ENCODE data around the gene ARHGEF1.
A peak's percentile ranks its signal among the peaks of the same experiment; 100 is the strongest.

The ARHGEF1 gene

DNA sequence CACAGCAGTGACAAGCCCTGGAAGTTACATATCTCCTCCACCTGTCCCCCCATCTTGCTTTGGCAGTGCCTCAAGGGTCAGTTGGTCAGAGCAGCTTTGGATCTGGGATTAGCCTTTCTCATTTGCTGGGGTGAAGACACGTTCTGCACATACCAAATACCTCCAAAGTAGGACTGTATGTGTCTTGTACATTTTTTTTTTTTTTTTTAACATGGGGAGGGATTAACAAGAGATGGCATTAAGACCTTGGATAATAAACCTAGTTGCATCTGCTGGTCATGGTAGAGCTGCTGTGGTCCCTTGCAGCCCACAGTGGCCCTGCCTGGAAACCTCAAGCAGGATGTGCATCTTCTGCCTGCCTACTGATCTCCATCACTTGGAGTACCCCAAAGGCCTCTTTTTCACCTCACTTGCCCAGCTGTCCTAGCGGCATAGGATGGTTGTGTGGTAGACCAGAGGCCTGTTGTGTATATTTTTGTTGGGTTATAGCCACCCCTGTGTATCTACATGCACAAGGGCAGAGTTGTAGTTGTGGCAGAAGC, 20.5 kb upstream of the ARHGEF1 start:
- Histone ChIP-seq H3K27me3 (replicated peaks in 2 of 5; ENCODE audit: control insufficient read depth in 4 of 5, insufficient read depth in 5 of 5, low read length in 4 of 5) (no peaks in the 10 kb centered on the region), H3K36me3 (ENCODE audit: control insufficient read depth in 4 of 4, insufficient read depth in 4 of 4, low read length in 3 of 4) (peaks cover 11 to 60% (median 45%) of the 10 kb centered on the region in 4 experiments), H3K4me3 (ENCODE audit: control insufficient read depth in 1 of 7, extremely low read depth in 1 of 7, insufficient read depth in 4 of 7, low read depth in 2 of 7, low read length in 6 of 7) (peak overlapping the region in 3 of 7 experiments; percentile 7 to 98 (median 45)), H3K4me1 (ENCODE audit: control extremely low read depth in 1 of 4, control insufficient read depth in 4 of 4, insufficient read depth in 4 of 4, low read length in 3 of 4) (peaks cover 12 to 64% (median 58%) of the 10 kb centered on the region in 4 experiments), H3K9me3 (ENCODE audit: control extremely low read depth in 1 of 5, control insufficient read depth in 4 of 5, insufficient read depth in 2 of 5, low read depth in 1 of 5, low read length in 4 of 5) (no peaks in the 10 kb centered on the region), H3K27ac (ENCODE audit: insufficient read depth in 1 of 2, low read depth in 1 of 2, low read length in 2 of 2, poor library complexity in 1 of 2, severe bottlenecking in 2 of 2) (peak overlapping the region in 1 of 2 experiments; percentile 95)
- WGBS (ENCODE audit: insufficient coverage) = 100% methylated on average over 1 of the region's 2 CpGs
- ChIA-PET CTCF (interaction anchor here (0.8 to 6.9 kb wide), 8 partner anchors 10 to 92 kb away, joined by 3 to 48 read pairs (median 4); no protein-coding TSS in a partner anchor), POLR2A (interaction anchor here (1.2 kb wide), 1 partner anchor 10 kb away, joined by 4 read pairs; no protein-coding TSS in a partner anchor)
- DNase-seq = no peak

GRCh38 chr19:41863209-41863931, 19.6 kb upstream of the ARHGEF1 start:
- Histone ChIP-seq H3K27me3 (replicated peaks in 2 of 5; ENCODE audit: control insufficient read depth in 4 of 5, insufficient read depth in 5 of 5, low read length in 4 of 5) (no peaks in the 10 kb centered on the region), H3K4me3 (ENCODE audit: control insufficient read depth in 1 of 7, extremely low read depth in 1 of 7, insufficient read depth in 4 of 7, low read depth in 2 of 7, low read length in 6 of 7) (peak overlapping the region in 2 of 7 experiments; percentile 45 to 98), H3K27ac (ENCODE audit: insufficient read depth in 1 of 2, low read depth in 1 of 2, low read length in 2 of 2, poor library complexity in 1 of 2, severe bottlenecking in 2 of 2) (peak overlapping the region in 1 of 2 experiments; percentile 95), H3K4me1 (ENCODE audit: control extremely low read depth in 1 of 4, control insufficient read depth in 4 of 4, insufficient read depth in 4 of 4, low read length in 3 of 4) (peaks cover 12 to 72% (median 64%) of the 10 kb centered on the region in 4 experiments), H3K36me3 (ENCODE audit: control insufficient read depth in 4 of 4, insufficient read depth in 4 of 4, low read length in 3 of 4) (peaks cover 15 to 69% (median 51%) of the 10 kb centered on the region in 4 experiments), H3K9me3 (ENCODE audit: control extremely low read depth in 1 of 5, control insufficient read depth in 4 of 5, insufficient read depth in 2 of 5, low read depth in 1 of 5, low read length in 4 of 5) (no peaks in the 10 kb centered on the region)
- POLR2A ChIA-PET = interaction anchor here (0.6 to 1.2 kb wide), 3 partner anchors 10 to 58 kb away, joined by 3 to 4 read pairs (median 3); no protein-coding TSS in a partner anchor
- peak in 2 of 3 donors; percentile 59 to 60 for DNase-seq
- CTCF ChIA-PET = interaction anchor here (0.8 to 6.9 kb wide), 11 partner anchors 8 to 91 kb away, joined by 3 to 48 read pairs (median 3); no protein-coding TSS in a partner anchor
- WGBS (ENCODE audit: insufficient coverage) = 68% methylated on average over 9 of the region's 11 CpGs

GRCh38 chr19:41864374-41864773, 18.6 kb upstream of the ARHGEF1 start:
- H3K4me3 ChIP-seq (ENCODE audit: control insufficient read depth in 1 of 7, extremely low read depth in 1 of 7, insufficient read depth in 4 of 7, low read depth in 2 of 7, low read length in 6 of 7) = no peak overlapping the region
- peaks cover 15 to 79% (median 58%) of the 10 kb centered on the region in 4 experiments for H3K36me3 ChIP-seq (ENCODE audit: control insufficient read depth in 4 of 4, insufficient read depth in 4 of 4, low read length in 3 of 4)
- 94% methylated on average over 5 of the region's 5 CpGs for whole genome bisulfite sequencing (ENCODE audit: insufficient coverage)
- CTCF ChIA-PET = interaction anchor here (0.7 to 6.9 kb wide), 5 partner anchors 8 to 86 kb away, joined by 3 to 48 read pairs (median 3); no protein-coding TSS in a partner anchor
- peak overlapping the region; percentile 11 to 40 for H3K27ac ChIP-seq (ENCODE audit: insufficient read depth in 1 of 2, low read depth in 1 of 2, low read length in 2 of 2, poor library complexity in 1 of 2, severe bottlenecking in 2 of 2)
- H3K4me1 ChIP-seq (ENCODE audit: control extremely low read depth in 1 of 4, control insufficient read depth in 4 of 4, insufficient read depth in 4 of 4, low read length in 3 of 4) = peaks cover 12 to 77% (median 66%) of the 10 kb centered on the region in 4 experiments
- DNase-seq = no peak
- H3K9me3 ChIP-seq (ENCODE audit: control extremely low read depth in 1 of 5, control insufficient read depth in 4 of 5, insufficient read depth in 2 of 5, low read depth in 1 of 5, low read length in 4 of 5) = no peaks in the 10 kb centered on the region
- POLR2A ChIA-PET = interaction anchor here (0.6 kb wide), 1 partner anchor 57 kb away, joined by 3 read pairs; no protein-coding TSS in a partner anchor
- no peaks in the 10 kb centered on the region for H3K27me3 ChIP-seq (replicated peaks in 2 of 5; ENCODE audit: control insufficient read depth in 4 of 5, insufficient read depth in 5 of 5, low read length in 4 of 5)

GRCh38 chr19:41866284-41866683, 16.7 kb upstream of the ARHGEF1 start:
- no peak for DNase-seq
- 100% methylated on average over 2 of the region's 3 CpGs for WGBS (ENCODE audit: insufficient coverage)
- peak overlapping the region in 1 of 2 experiments; percentile 60 for H3K27ac ChIP-seq (ENCODE audit: insufficient read depth in 1 of 2, low read depth in 1 of 2, low read length in 2 of 2, poor library complexity in 1 of 2, severe bottlenecking in 2 of 2)
- no peak overlapping the region for H3K4me3 ChIP-seq (ENCODE audit: control insufficient read depth in 1 of 7, extremely low read depth in 1 of 7, insufficient read depth in 4 of 7, low read depth in 2 of 7, low read length in 6 of 7)
- H3K36me3 ChIP-seq (ENCODE audit: control insufficient read depth in 4 of 4, insufficient read depth in 4 of 4, low read length in 3 of 4) = peaks cover 15 to 85% (median 67%) of the 10 kb centered on the region in 4 experiments
- ChIA-PET POLR2A (interaction anchor here (0.6 kb wide), 1 partner anchor 12 kb away, joined by 3 read pairs; no protein-coding TSS in a partner anchor), CTCF (interaction anchor here (0.8 to 1.3 kb wide), 4 partner anchors 24 to 171 kb away, joined by 3 to 6 read pairs (median 3); no protein-coding TSS in a partner anchor)
- H3K9me3 ChIP-seq (ENCODE audit: control extremely low read depth in 1 of 5, control insufficient read depth in 4 of 5, insufficient read depth in 2 of 5, low read depth in 1 of 5, low read length in 4 of 5) = no peaks in the 10 kb centered on the region
- H3K27me3 ChIP-seq (replicated peaks in 2 of 5; ENCODE audit: control insufficient read depth in 4 of 5, insufficient read depth in 5 of 5, low read length in 4 of 5) = no peaks in the 10 kb centered on the region
- peaks cover 16 to 89% (median 72%) of the 10 kb centered on the region in 4 experiments for H3K4me1 ChIP-seq (ENCODE audit: control extremely low read depth in 1 of 4, control insufficient read depth in 4 of 4, insufficient read depth in 4 of 4, low read length in 3 of 4)

DNA sequence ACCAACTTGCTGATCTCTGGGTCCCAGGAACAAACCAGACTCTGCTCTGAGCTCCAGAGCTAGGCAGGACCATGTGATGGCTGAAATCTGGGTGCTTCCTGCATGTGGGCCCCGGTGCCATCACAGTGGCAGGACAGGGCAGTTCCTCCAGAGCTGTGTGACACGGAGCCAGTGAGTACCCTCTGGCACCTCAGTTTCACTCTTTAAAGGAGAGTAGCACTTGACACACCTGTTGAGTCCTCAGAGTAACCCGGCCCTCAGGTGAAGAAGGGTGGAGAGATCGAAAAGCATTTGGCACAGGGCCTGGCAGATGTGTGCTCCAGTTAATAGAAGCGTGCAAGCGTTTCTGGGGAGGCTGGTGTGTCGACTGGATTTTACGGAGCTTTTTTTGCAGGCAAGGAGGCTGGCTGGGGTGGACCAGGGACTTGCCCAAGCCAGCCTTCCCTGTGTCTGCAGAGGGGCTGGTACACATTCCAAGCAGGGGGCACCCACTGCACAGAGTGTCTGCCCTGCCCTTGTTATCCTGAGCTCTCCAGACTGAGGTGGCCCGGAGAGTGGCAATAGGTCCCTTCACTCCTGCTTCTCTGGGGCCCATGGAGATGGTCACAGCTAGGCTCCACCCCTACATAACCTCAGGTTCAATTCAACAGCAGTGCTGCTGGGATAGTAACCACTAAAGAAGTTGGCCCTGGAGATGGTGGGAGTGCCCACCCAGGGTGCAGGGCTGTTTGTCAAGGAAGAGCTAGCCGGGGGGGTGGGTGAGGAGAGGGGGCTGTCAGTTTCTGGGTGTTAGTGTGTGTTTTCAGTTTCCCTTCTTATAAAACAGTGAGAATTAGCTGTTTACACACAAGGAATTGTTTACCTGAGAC, 14.6 kb upstream of the ARHGEF1 start:
- H3K27me3 ChIP-seq (replicated peaks in 2 of 5; ENCODE audit: control insufficient read depth in 4 of 5, insufficient read depth in 5 of 5, low read length in 4 of 5) = no peaks in the 10 kb centered on the region
- peak overlapping the region; percentile 4 to 67 for H3K27ac ChIP-seq (ENCODE audit: insufficient read depth in 1 of 2, low read depth in 1 of 2, low read length in 2 of 2, poor library complexity in 1 of 2, severe bottlenecking in 2 of 2)
- no peaks in the 10 kb centered on the region for H3K9me3 ChIP-seq (ENCODE audit: control extremely low read depth in 1 of 5, control insufficient read depth in 4 of 5, insufficient read depth in 2 of 5, low read depth in 1 of 5, low read length in 4 of 5)
- 83% methylated on average over 7 of the region's 10 CpGs for WGBS (ENCODE audit: insufficient coverage)
- POLR2A ChIA-PET = no interaction called here
- peaks cover 9 to 89% (median 72%) of the 10 kb centered on the region in 4 experiments for H3K4me1 ChIP-seq (ENCODE audit: control extremely low read depth in 1 of 4, control insufficient read depth in 4 of 4, insufficient read depth in 4 of 4, low read length in 3 of 4)
- CTCF ChIA-PET = interaction anchor here (0.5 to 1.6 kb wide), 7 partner anchors 9 to 76 kb away, joined by 3 to 5 read pairs (median 3); partner anchors contain the start of gene RPS19
- no peak overlapping the region for H3K4me3 ChIP-seq (ENCODE audit: control insufficient read depth in 1 of 7, extremely low read depth in 1 of 7, insufficient read depth in 4 of 7, low read depth in 2 of 7, low read length in 6 of 7)
- DNase-seq = no peak
- H3K36me3 ChIP-seq (ENCODE audit: control insufficient read depth in 4 of 4, insufficient read depth in 4 of 4, low read length in 3 of 4) = peaks cover 15 to 73% (median 52%) of the 10 kb centered on the region in 4 experiments

DNA sequence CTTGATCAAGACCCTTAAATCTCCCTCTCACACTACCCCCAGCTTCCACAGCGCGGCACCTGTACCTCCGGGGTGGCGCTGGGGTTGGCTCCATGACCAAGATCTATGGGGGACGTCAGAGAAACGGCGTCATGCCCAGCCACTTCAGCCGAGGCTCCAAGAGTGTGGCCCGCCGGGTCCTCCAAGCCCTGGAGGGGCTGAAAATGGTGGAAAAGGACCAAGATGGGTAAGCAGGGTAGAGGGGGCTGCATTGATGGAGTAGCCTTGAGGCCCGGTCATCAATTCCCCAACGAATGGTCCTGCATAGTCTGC, 14.0 kb upstream of the ARHGEF1 start:
- peak overlapping the region in 1 of 2 experiments; percentile 67 for H3K27ac ChIP-seq (ENCODE audit: insufficient read depth in 1 of 2, low read depth in 1 of 2, low read length in 2 of 2, poor library complexity in 1 of 2, severe bottlenecking in 2 of 2)
- CTCF ChIA-PET = interaction anchor here (0.5 to 1.6 kb wide), 7 partner anchors 9 to 75 kb away, joined by 3 to 5 read pairs (median 3); partner anchors contain the start of gene RPS19

More for the DNA sequence above, 14.0 kb upstream of the ARHGEF1 start:
- peaks cover 9 to 87% (median 71%) of the 10 kb centered on the region in 4 experiments for H3K4me1 ChIP-seq (ENCODE audit: control extremely low read depth in 1 of 4, control insufficient read depth in 4 of 4, insufficient read depth in 4 of 4, low read length in 3 of 4)
- WGBS (ENCODE audit: insufficient coverage) = 93% methylated on average over 10 of the region's 12 CpGs
- no peaks in the 10 kb centered on the region for H3K9me3 ChIP-seq (ENCODE audit: control extremely low read depth in 1 of 5, control insufficient read depth in 4 of 5, insufficient read depth in 2 of 5, low read depth in 1 of 5, low read length in 4 of 5)
- no peaks in the 10 kb centered on the region for H3K27me3 ChIP-seq (replicated peaks in 2 of 5; ENCODE audit: control insufficient read depth in 4 of 5, insufficient read depth in 5 of 5, low read length in 4 of 5)
- no peak for DNase-seq
- peaks cover 15 to 68% (median 49%) of the 10 kb centered on the region in 4 experiments for H3K36me3 ChIP-seq (ENCODE audit: control insufficient read depth in 4 of 4, insufficient read depth in 4 of 4, low read length in 3 of 4)
- POLR2A ChIA-PET = no interaction called here
- no peak overlapping the region for H3K4me3 ChIP-seq (ENCODE audit: control insufficient read depth in 1 of 7, extremely low read depth in 1 of 7, insufficient read depth in 4 of 7, low read depth in 2 of 7, low read length in 6 of 7)
